Activated naive CD4-positive, alpha-beta T cell treated with anti-CD3 and anti-CD28 coated beads, Interleukin-2, amount 50 U/mL, for 72 hours (primary cell): ENCODE measurements around the gene SAFB2. TPM values are rescaled to one million over a fixed set of nuclear protein-coding genes. Genes with fewer than 3 reads are reported as not detected.
"Not testable (repeated sequence)": the region's sequence is repeated elsewhere in the genome, so short reads cannot be mapped to it uniquely, and the experiment has no call there.

Experiments
- ATAC-seq, 2 donors: fragments of 150-1000 bp; cut with Tn5 transposase; 2 replicates each; pipeline ENCODE4 v1.10.0; 2021; ENCODE audit warnings: mild to moderate bottlenecking in 2 of 2, moderate library complexity in 2 of 2
- DNase-seq, 2 donors: peaks; one replicate each; pipeline ENCODE4 v3.0.0; 2021 to 2022; ENCODE audit warnings: low spot score in 2 of 2
- H3K27ac Mint-ChIP-seq, 2 donors: one replicate each; pipeline ENCODE4 v1.8.0; 2022; ENCODE audit warnings: mild to moderate bottlenecking in 2 of 2, mixed read lengths in 2 of 2
- H3K36me3 Mint-ChIP-seq, 2 donors: one replicate each; pipeline ENCODE4 v1.8.0; 2022; ENCODE audit warnings: mixed read lengths in 2 of 2
- H3K9me3 Mint-ChIP-seq, 2 donors: one replicate each; pipeline ENCODE4 v1.8.0; 2022; ENCODE audit warnings: mixed read lengths in 2 of 2
- total RNA-seq, 2 donors: library from RNA; stranded (reverse); gene quantifications; one replicate each; pipeline ENCODE4 v1.2.3, GENCODE V29; 2022

The SAFB2 gene
- total RNA-seq, 2 donors from 2014 or later = 107 to 233 TPM

DNA sequence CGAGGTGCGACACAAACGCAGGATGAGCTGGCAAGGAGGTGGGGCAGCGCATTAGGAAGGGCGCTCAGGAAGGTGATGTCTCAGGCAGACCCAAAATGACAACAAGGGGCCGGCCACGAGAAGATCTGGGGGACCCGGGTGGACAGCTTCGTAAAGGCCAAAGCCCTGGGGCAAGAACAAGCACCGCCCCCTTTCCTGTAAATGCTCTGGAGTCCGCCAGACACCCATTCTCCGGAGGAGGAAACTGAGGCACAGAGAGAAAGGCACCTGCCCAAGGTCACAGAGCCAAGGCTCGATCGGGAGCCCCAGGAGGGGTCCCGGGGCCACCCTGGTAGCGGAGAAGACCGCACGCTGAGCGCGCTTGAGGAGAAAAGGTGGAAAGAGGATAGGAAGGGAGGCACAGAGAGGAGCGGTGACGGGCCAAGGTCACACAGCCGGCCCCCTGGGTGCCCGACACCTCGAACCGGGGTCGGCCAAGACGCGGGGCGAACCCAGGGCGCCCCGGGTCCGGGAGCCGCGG is 571 bp downstream of the SAFB2 start:
- Mint-ChIP-seq H3K36me3 (peaks cover 65 to 83% of the 10 kb centered on the region in 2 donors), H3K9me3 (no peaks in the 10 kb centered on the region), H3K27ac (peak overlapping the region; percentile 98 to 100)
- DNase-seq (peak; percentile 14 to 56), ATAC-seq (no peak)

GRCh38 chr19:5621311-5621944 is 1.1 kb downstream of the SAFB2 start:
- H3K27ac Mint-ChIP-seq = peak overlapping the region; percentile 98 to 100
- ATAC-seq = no peak
- DNase-seq = peak in 1 of 2 donors; percentile 55
- peaks cover 61 to 81% of the 10 kb centered on the region in 2 donors for H3K36me3 Mint-ChIP-seq
- H3K9me3 Mint-ChIP-seq = no peaks in the 10 kb centered on the region

DNA sequence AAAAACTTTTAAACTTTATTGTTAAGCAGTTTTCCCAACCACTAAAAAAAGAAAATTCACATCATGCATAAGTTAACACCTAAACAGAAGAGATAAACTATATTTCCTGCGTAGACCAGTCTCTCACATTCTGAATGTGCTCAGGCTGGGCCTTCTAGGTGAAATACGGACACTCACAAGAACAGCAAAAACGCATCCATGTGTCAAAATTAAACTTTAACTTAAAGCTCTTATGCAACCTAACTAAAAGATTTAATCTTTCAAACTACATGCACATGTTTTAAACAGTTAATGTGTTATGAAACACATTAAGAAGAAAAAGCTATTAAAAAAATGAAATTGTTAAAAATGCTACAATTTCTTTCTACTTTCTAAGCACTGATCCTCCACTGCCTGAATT is 2.6 kb downstream of the SAFB2 start:
- Mint-ChIP-seq H3K27ac (peak overlapping the region; percentile 14 to 100), H3K36me3 (peaks cover 54 to 74% of the 10 kb centered on the region in 2 donors), H3K9me3 (no peaks in the 10 kb centered on the region)
- DNase-seq = no peak
- no peak for ATAC-seq

GRCh38 chr19:5618591-5618990 is 4.0 kb downstream of the SAFB2 start:
- Mint-ChIP-seq H3K27ac (peak overlapping the region in 1 of 2 donors; percentile 77), H3K9me3 (no peaks in the 10 kb centered on the region), H3K36me3 (peaks cover 47 to 63% of the 10 kb centered on the region in 2 donors)
- ATAC-seq (no peak), DNase-seq (no peak)

GRCh38 chr19:5617080-5617479 is 5.5 kb downstream of the SAFB2 start:
- ATAC-seq (no peak), DNase-seq (no peak)
- Mint-ChIP-seq H3K36me3 (peaks cover 49 to 53% of the 10 kb centered on the region in 2 donors), H3K9me3 (no peaks in the 10 kb centered on the region), H3K27ac (no peak overlapping the region)

DNA sequence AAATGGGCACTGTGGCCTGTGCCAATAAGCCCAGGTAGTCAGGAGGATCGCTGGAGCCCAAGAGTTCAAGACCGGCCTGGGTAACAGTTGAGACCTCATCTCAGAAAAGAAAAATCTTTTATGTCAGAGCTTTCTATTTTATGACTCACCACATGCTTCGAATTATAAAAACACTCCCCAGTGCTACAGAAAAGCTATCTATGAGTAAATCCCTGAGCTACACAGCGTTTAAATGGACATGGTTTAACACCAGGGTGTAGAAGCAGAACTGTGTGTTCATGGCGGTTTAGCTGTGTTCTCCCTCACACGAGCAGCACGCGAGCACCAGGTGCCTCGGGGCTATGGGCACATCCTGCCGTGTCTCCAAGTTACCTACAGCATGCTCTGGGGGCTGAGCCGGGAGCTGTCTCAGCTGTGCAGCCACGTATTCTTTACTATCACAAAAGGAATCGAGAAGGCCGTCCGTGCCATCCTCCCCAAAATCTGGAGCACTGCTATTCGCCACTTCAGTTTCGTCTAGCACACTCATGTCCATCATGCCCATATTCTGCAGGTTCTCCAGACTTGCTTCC is 6.7 kb downstream of the SAFB2 start:
- DNase-seq = no peak
- Mint-ChIP-seq H3K9me3 (no peaks in the 10 kb centered on the region), H3K27ac (no peak overlapping the region), H3K36me3 (peaks cover 40 to 42% of the 10 kb centered on the region in 2 donors)
- no peak for ATAC-seq

GRCh38 chr19:5612891-5613865 is 9.4 kb downstream of the SAFB2 start:
- DNase-seq (no peak), ATAC-seq (no peak)
- Mint-ChIP-seq H3K27ac (peak overlapping the region; percentile 43 to 72), H3K9me3 (no peaks in the 10 kb centered on the region), H3K36me3 (peaks cover 28 to 37% of the 10 kb centered on the region in 2 donors)

DNA sequence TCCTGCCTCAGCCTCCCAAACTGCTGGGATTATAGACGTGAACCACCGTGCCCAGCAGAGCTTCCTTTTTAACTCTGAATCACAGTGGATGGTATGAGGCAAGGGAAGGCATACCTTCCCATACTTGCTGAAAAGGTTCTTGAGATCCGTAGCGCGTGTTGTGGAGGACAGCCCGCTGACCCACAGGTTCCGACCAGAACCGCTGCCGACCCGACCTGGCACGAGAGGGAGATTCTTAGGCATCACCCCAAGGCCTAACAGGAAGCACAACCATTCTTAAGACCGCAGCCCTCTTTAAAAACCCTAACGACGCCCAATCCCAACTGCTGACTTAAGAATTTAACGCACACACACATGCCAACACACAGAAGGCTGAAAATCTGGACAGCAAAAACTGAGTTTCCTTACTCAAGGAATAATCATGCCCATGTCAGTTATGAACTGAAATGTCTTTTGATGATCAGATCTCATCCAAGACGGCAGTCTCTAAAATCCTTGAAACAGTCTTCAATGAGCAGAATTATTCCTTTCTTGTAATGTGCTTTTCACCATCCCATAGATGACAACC is 12.6 kb downstream of the SAFB2 start:
- Mint-ChIP-seq H3K27ac (peak overlapping the region in 1 of 2 donors; percentile 47), H3K36me3 (peaks cover 24 to 34% of the 10 kb centered on the region in 2 donors), H3K9me3 (no peaks in the 10 kb centered on the region)
- no peak for ATAC-seq
- peak in 1 of 2 donors; percentile 43 for DNase-seq

DNA sequence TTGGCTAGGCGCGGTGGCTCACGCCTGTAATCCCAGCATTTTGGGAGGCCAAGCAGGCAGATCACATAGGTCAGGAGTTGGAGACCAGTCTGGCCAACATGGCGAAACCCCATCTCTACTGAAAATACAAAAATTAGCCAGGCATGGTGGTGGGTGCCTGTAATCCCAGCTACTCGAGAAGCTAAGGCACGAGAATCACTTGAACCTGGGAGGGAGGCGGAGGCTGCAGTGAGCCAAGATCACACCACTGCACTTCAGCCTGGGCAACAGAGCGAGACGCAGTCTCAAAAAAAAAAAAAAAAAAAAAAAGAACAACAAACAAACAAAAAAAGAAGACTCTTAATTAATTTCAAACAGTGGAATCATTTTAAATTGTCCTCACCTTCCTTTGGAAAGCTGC is 13.8 kb downstream of the SAFB2 start:
- H3K36me3 Mint-ChIP-seq = peaks cover 30 to 34% of the 10 kb centered on the region in 2 donors
- not testable (repeated sequence) for H3K9me3 Mint-ChIP-seq, H3K27ac Mint-ChIP-seq, ATAC-seq, DNase-seq

DNA sequence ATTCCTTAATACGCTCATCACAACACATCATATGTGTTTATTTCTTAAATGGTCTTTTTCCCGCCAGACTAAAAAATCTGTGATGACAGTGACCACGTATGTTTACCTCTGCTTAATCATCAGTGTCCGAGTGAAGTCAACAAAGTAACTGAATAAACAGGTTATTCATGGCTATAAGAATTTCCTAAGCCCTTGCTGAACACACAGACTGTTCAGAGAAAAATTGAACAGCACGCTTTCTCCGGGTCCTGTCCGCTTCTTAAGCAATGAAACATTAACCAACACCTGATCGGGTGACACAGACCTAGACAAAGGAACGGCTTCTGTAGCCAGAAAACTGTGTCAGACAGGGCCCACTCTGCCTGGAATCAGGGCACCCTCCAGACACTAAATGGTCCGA is 14.3 kb downstream of the SAFB2 start:
- Mint-ChIP-seq H3K36me3 (peaks cover 26 to 29% of the 10 kb centered on the region in 2 donors), H3K27ac (no peak overlapping the region), H3K9me3 (no peaks in the 10 kb centered on the region)
- ATAC-seq (no peak), DNase-seq (no peak)

- no peaks in the 10 kb centered on the region for H3K9me3 Mint-ChIP-seq
- peaks cover 22 to 23% of the 10 kb centered on the region in 2 donors for H3K36me3 Mint-ChIP-seq
- DNase-seq = no peak
- ATAC-seq = peak in 1 of 2 donors; percentile 13
- peak overlapping the region in 1 of 2 donors; percentile 18 for H3K27ac Mint-ChIP-seq
Observed at GRCh38 chr19:5607318-5608275, 15.0 kb downstream of the SAFB2 start.

GRCh38 chr19:5605362-5605761 is 17.2 kb downstream of the SAFB2 start:
- DNase-seq = no peak
- Mint-ChIP-seq H3K36me3 (peaks cover 17 to 20% of the 10 kb centered on the region in 2 donors), H3K27ac (no peak overlapping the region), H3K9me3 (no peaks in the 10 kb centered on the region)
- ATAC-seq = no peak

- Mint-ChIP-seq H3K36me3 (peaks cover 30% of the 10 kb centered on the region in 2 donors), H3K9me3 (no peaks in the 10 kb centered on the region), H3K27ac (peak overlapping the region in 1 of 2 donors; percentile 13)
- no peak for ATAC-seq
- no peak for DNase-seq
Observed at GRCh38 chr19:5603626-5604025, 18.9 kb downstream of the SAFB2 start.

GRCh38 chr19:5600797-5601196 is 21.8 kb downstream of the SAFB2 start:
- DNase-seq (no peak), ATAC-seq (no peak)
- H3K36me3 Mint-ChIP-seq = peaks cover 24 to 37% of the 10 kb centered on the region in 2 donors
- H3K27ac Mint-ChIP-seq = no peak overlapping the region
- H3K9me3 Mint-ChIP-seq = no peaks in the 10 kb centered on the region

GRCh38 chr19:5595745-5596144 is 26.8 kb downstream of the SAFB2 start:
- peak overlapping the region in 1 of 2 donors; percentile 7 for H3K27ac Mint-ChIP-seq
- H3K36me3 Mint-ChIP-seq = peaks cover 34 to 40% of the 10 kb centered on the region in 2 donors
- no peak for ATAC-seq
- no peak for DNase-seq
- H3K9me3 Mint-ChIP-seq = no peaks in the 10 kb centered on the region
